HG02623 (cell line): ENCODE measurements around the gene ABCC4.

Experiments
- ATAC-seq: cut with Tn5 transposase; IDR thresholded peaks from one replicate; pipeline ENCODE4 v1.9.1; 2021; ENCODE audit warnings: moderate library complexity; ENCODE audit not compliant: unreplicated experiment

The ABCC4 gene

GRCh38 chr13:95003019-95003813 is 298.0 kb downstream of the ABCC4 start:
- ATAC-seq = no peak

- no peak for ATAC-seq
Observed at GRCh38 chr13:95002126-95002525, 299.1 kb downstream of the ABCC4 start.

GRCh38 chr13:94999871-95000270 is 301.4 kb downstream of the ABCC4 start:
- ATAC-seq = no peak

- no peak for ATAC-seq
Observed at GRCh38 chr13:94997126-94997525, 304.1 kb downstream of the ABCC4 start.

- no peak for ATAC-seq
Observed at GRCh38 chr13:94996445-94996844, 304.8 kb downstream of the ABCC4 start.

- no peak for ATAC-seq
Observed at GRCh38 chr13:94994506-94994905, 306.7 kb downstream of the ABCC4 start.

- ATAC-seq = no peak
Observed at GRCh38 chr13:94993616-94994015, 307.6 kb downstream of the ABCC4 start.

GRCh38 chr13:94992036-94992960 is 309.0 kb downstream of the ABCC4 start:
- no peak for ATAC-seq

- no peak for ATAC-seq
Observed at GRCh38 chr13:94988654-94989053, 312.6 kb downstream of the ABCC4 start.

GRCh38 chr13:94987869-94988268 is 313.4 kb downstream of the ABCC4 start:
- ATAC-seq = no peak

GRCh38 chr13:94987081-94987480 is 314.2 kb downstream of the ABCC4 start:
- no peak for ATAC-seq

- no peak for ATAC-seq
Observed at GRCh38 chr13:94984958-94985357, 316.3 kb downstream of the ABCC4 start.

- no peak for ATAC-seq
Observed at GRCh38 chr13:94978516-94978915, 322.7 kb downstream of the ABCC4 start.

- ATAC-seq = no peak
Observed at GRCh38 chr13:94974015-94974951, 327.0 kb downstream of the ABCC4 start.

- no peak for ATAC-seq
Observed at GRCh38 chr13:94972262-94972661, 329.0 kb downstream of the ABCC4 start.
